Astrocyte (in vitro differentiated cells and primary cell): Measurements from ENCODE around the gene CPXM2. TPM values are rescaled to one million over a fixed set of nuclear protein-coding genes. Genes with fewer than 3 reads are reported as not detected.

Experiments
- DNase-seq: peaks from one replicate; pipeline ENCODE4 v3.0.0-alpha.2; 2010; ENCODE audit warnings: low read depth
- FAIRE-seq: peaks from 2 replicates; lab custom pipeline; 2011; peaks lifted over from hg19 to GRCh38; lab: Jason Lieb, UNC
- H2AFZ ChIP-seq: 2 replicates; pipeline ENCODE4 v1.6.0; 2012; ENCODE audit warnings: low read depth, low read length, inconsistent platforms
- H3K27ac ChIP-seq: 2 replicates; pipeline ENCODE4 v1.5.1; 2011; ENCODE audit warnings: low read depth, low read length, inconsistent platforms
- H3K27me3 ChIP-seq: 2 replicates; pipeline ENCODE4 v1.6.0; 2011; ENCODE audit warnings: low read length, inconsistent platforms; ENCODE audit not compliant: insufficient read depth
- H3K36me3 ChIP-seq: 2 replicates; pipeline ENCODE4 v1.5.1; 2011; ENCODE audit warnings: low read length, inconsistent platforms; ENCODE audit not compliant: insufficient read depth
- H3K4me1 ChIP-seq: 2 replicates; pipeline ENCODE4 v1.5.1; 2011; ENCODE audit warnings: low read length, inconsistent platforms; ENCODE audit not compliant: insufficient read depth
- H3K4me2 ChIP-seq: 2 replicates; pipeline ENCODE4 v1.6.0; 2012; ENCODE audit warnings: low read length, inconsistent platforms
- H3K4me3 ChIP-seq: 2 replicates; pipeline ENCODE4 v1.5.1; 2011; ENCODE audit warnings: low read depth, mild to moderate bottlenecking, low read length, inconsistent platforms; ENCODE audit not compliant: insufficient read depth
- H3K79me2 ChIP-seq: 2 replicates; pipeline ENCODE4 v1.6.0; 2012; ENCODE audit warnings: mild to moderate bottlenecking, low read length, inconsistent platforms; ENCODE audit not compliant: insufficient read depth
- H3K9ac ChIP-seq: 2 replicates; pipeline ENCODE4 v1.6.0; 2012; ENCODE audit warnings: mild to moderate bottlenecking, low read length, inconsistent platforms
- H3K9me3 ChIP-seq: 2 replicates; pipeline ENCODE4 v1.5.1; 2012; ENCODE audit warnings: low read depth, mild to moderate bottlenecking, low read length, inconsistent platforms; ENCODE audit not compliant: insufficient read depth
- H4K20me1 ChIP-seq: 2 replicates; pipeline ENCODE4 v1.6.0; 2012; ENCODE audit warnings: low read length, inconsistent platforms; ENCODE audit not compliant: insufficient read depth
- H3K27ac Mint-ChIP-seq: one replicate; pipeline ENCODE4 v1.8.0; 2021; ENCODE audit warnings: mild to moderate bottlenecking, mixed read lengths; ENCODE audit not compliant: unreplicated experiment
- H3K27me3 Mint-ChIP-seq: one replicate; pipeline ENCODE4 v1.8.0; 2021; ENCODE audit warnings: low read depth, mixed read lengths; ENCODE audit not compliant: unreplicated experiment
- H3K36me3 Mint-ChIP-seq: one replicate; pipeline ENCODE4 v1.8.0; 2021; ENCODE audit warnings: low read depth, mixed read lengths; ENCODE audit not compliant: unreplicated experiment
- H3K4me1 Mint-ChIP-seq: one replicate; pipeline ENCODE4 v1.8.0; 2021; ENCODE audit warnings: low read depth, mixed read lengths; ENCODE audit not compliant: unreplicated experiment
- H3K4me3 Mint-ChIP-seq: one replicate; pipeline ENCODE4 v1.8.0; 2021; ENCODE audit warnings: mild to moderate bottlenecking, moderate library complexity, mixed read lengths; ENCODE audit not compliant: unreplicated experiment
- H3K9me3 Mint-ChIP-seq: one replicate; pipeline ENCODE4 v1.8.0; 2021; ENCODE audit warnings: mild to moderate bottlenecking, mixed read lengths; ENCODE audit not compliant: unreplicated experiment
- EZH2 ChIP-seq: IDR thresholded peaks from 2 replicates; pipeline ENCODE4 v1.6.1; 2012; ENCODE audit warnings: mild to moderate bottlenecking, low read length, inconsistent platforms; ENCODE audit not compliant: insufficient read depth
- total RNA-seq: library from RNA; stranded (reverse); gene quantifications from 2 replicates; pipeline ENCODE4 v1.2.1, GENCODE V29; 2021
- TF ChIP-seq, protein P1 (sequence below): IDR thresholded peaks from 2 replicates; pipeline ENCODE4 v1.5.1; 2011; ENCODE audit warnings: low read depth, mild to moderate bottlenecking, inconsistent platforms, low read length, moderate library complexity; ENCODE audit not compliant: insufficient read depth

CPXM2 gene
- total RNA-seq, 1 donor from 2014 or later, result 5.2 TPM

DNA sequence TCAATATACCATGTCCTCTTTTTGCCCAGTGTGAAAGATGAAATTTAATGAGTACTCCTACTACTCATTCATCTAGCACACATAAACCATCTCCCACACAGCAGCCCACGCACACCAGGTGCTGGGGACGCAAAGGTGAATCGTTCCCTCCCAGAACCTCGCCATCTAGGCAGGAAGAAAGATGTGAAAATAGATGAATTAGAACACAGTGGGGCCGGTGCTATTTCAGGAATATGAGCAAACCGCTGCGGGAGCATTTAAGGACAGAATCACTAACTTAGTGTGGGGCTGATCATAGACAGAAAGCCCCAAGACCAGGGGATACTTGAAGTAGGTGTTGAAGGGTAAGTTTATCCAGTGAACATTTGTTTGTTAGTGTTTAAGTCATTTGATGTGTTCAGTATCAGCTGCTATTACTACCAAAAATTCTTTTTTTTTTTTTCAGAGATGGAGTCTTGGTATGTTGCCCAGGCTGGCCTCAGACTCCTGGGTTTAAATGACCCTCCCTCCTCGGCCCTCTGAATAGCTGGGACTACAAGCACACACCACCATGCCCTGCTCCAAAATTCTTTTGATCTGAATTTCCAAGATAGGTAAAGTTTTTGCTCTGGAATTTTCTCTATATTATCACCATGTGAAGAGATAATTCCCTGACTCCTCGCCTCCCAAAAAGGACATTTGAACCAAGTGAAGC lies 48.8 kb downstream of the CPXM2 start:
- H3K9me3 Mint-ChIP-seq, result peaks cover 4% of the 10 kb centered on the region
- no peak for TF ChIP-seq EZH2
- no peak for FAIRE-seq

DNA sequence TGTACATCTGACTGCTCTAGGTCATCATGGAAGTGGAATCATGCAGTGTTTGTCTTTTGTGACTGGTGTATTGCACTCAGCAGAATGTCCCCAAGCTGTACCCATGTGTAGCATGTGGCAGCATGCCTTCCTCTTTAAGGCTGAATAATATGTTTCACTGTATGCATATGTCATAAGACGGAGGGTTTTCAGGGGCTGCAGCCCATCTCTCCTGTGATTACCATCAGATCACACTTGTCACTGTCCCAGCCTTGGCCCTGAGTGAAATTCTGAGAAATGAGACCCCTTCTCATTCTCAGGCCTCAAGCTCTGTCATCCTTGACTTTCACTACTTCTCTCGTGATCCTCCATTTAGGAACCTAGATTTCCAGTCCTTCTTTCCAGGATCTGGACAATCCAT lies 50.0 kb downstream of the CPXM2 start:
- no peak overlapping the region for H3K27ac ChIP-seq
- Mint-ChIP-seq H3K27me3 (peaks cover 14% of the 10 kb centered on the region), H3K9me3 (peaks cover 4% of the 10 kb centered on the region), H3K27ac (no peak overlapping the region), H3K4me1 (peaks cover 6% of the 10 kb centered on the region), H3K36me3 (no peaks in the 10 kb centered on the region), H3K4me3 (no peak overlapping the region)
- no peak overlapping the region for H3K9ac ChIP-seq
- H2AFZ ChIP-seq, result no peak overlapping the region
- no peaks in the 10 kb centered on the region for H3K36me3 ChIP-seq
- TF ChIP-seq, protein P1, sequence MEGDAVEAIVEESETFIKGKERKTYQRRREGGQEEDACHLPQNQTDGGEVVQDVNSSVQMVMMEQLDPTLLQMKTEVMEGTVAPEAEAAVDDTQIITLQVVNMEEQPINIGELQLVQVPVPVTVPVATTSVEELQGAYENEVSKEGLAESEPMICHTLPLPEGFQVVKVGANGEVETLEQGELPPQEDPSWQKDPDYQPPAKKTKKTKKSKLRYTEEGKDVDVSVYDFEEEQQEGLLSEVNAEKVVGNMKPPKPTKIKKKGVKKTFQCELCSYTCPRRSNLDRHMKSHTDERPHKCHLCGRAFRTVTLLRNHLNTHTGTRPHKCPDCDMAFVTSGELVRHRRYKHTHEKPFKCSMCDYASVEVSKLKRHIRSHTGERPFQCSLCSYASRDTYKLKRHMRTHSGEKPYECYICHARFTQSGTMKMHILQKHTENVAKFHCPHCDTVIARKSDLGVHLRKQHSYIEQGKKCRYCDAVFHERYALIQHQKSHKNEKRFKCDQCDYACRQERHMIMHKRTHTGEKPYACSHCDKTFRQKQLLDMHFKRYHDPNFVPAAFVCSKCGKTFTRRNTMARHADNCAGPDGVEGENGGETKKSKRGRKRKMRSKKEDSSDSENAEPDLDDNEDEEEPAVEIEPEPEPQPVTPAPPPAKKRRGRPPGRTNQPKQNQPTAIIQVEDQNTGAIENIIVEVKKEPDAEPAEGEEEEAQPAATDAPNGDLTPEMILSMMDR, result no peak
- TF ChIP-seq EZH2, result no peak
- no peak for DNase-seq
- no peak overlapping the region for H3K4me2 ChIP-seq
- no peak for FAIRE-seq
- H3K79me2 ChIP-seq, result no peaks in the 10 kb centered on the region
- H3K9me3 ChIP-seq, result no peaks in the 10 kb centered on the region
- no peaks in the 10 kb centered on the region for H4K20me1 ChIP-seq
- H3K4me1 ChIP-seq, result no peaks in the 10 kb centered on the region
- H3K27me3 ChIP-seq, result no peaks in the 10 kb centered on the region
- no peak overlapping the region for H3K4me3 ChIP-seq

More for the DNA sequence above, 48.8 kb downstream of the CPXM2 start:
- Histone ChIP-seq H3K36me3 (no peaks in the 10 kb centered on the region), H4K20me1 (no peaks in the 10 kb centered on the region), H3K27ac (no peak overlapping the region), H3K9ac (no peak overlapping the region), H3K4me1 (no peaks in the 10 kb centered on the region), H3K79me2 (no peaks in the 10 kb centered on the region), H3K4me3 (no peak overlapping the region), H3K9me3 (no peaks in the 10 kb centered on the region), H3K27me3 (no peaks in the 10 kb centered on the region), H3K4me2 (no peak overlapping the region), H2AFZ (no peak overlapping the region)
- DNase-seq, result no peak
- H3K36me3 Mint-ChIP-seq, result peaks cover 2% of the 10 kb centered on the region
- H3K27ac Mint-ChIP-seq, result no peak overlapping the region
- H3K4me1 Mint-ChIP-seq, result peaks cover 6% of the 10 kb centered on the region
- H3K4me3 Mint-ChIP-seq, result no peak overlapping the region
- H3K27me3 Mint-ChIP-seq, result peaks cover 6% of the 10 kb centered on the region

DNA sequence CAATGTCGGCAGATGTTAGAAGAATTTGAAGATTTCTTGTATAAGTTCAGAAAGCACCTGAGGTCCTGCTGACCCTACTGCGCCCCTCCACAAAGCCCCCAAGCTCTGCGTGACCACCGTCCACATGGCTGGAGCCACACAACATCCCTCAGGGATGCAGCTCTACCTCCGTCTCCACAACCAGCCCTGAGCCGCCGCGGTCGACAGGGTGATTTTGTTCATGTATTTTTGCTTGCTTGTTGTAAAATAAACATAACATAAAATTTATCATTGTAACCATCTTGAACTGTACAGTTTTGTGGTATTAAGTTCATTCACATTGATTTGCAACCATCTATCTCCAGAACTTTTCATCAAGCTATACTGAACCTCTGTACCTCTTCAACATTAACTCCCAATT lies 50.5 kb downstream of the CPXM2 start:
- no peak overlapping the region for H2AFZ ChIP-seq
- H4K20me1 ChIP-seq, result no peaks in the 10 kb centered on the region
- no peak overlapping the region for H3K4me3 Mint-ChIP-seq
- no peaks in the 10 kb centered on the region for H3K4me1 ChIP-seq
- no peaks in the 10 kb centered on the region for H3K9me3 ChIP-seq
- H3K4me2 ChIP-seq, result no peak overlapping the region
- H3K9ac ChIP-seq, result no peak overlapping the region
- no peaks in the 10 kb centered on the region for H3K36me3 Mint-ChIP-seq
- DNase-seq, result no peak
- no peak overlapping the region for H3K27ac ChIP-seq
- H3K4me3 ChIP-seq, result no peak overlapping the region
- peaks cover 6% of the 10 kb centered on the region for H3K4me1 Mint-ChIP-seq
- no peak overlapping the region for H3K27ac Mint-ChIP-seq
- no peaks in the 10 kb centered on the region for H3K79me2 ChIP-seq
- H3K36me3 ChIP-seq, result no peaks in the 10 kb centered on the region
- H3K27me3 Mint-ChIP-seq, result peaks cover 18% of the 10 kb centered on the region
- H3K27me3 ChIP-seq, result no peaks in the 10 kb centered on the region
- no peak for FAIRE-seq
- TF ChIP-seq, protein P1, result no peak
- no peak for TF ChIP-seq EZH2
- peaks cover 4% of the 10 kb centered on the region for H3K9me3 Mint-ChIP-seq
